HepG2 (cell line): Measurements from ENCODE around the gene ANKRD65. TPM values are rescaled to one million over a fixed set of nuclear protein-coding genes. Genes with fewer than 3 reads are reported as not detected.

Experiments used
- ADNP ChIP-seq: sonication (generic); formaldehyde crosslinking; IDR thresholded peaks from 2 replicates; pipeline ENCODE4 v1.4.0; 2020; ENCODE audit warnings: missing genetic modification reagents
- ATF2 ChIP-seq: sonication (generic); formaldehyde crosslinking; IDR thresholded peaks from 2 replicates; pipeline ENCODE4 v1.4.0; 2020; ENCODE audit warnings: missing genetic modification reagents
- CCDC6 ChIP-seq: sonication (generic); formaldehyde crosslinking; IDR thresholded peaks from 2 replicates; pipeline ENCODE4 v1.8.1; 2022; ENCODE audit warnings: mild to moderate bottlenecking, missing genetic modification reagents, moderate library complexity
- KLF6 ChIP-seq: IDR thresholded peaks from 2 replicates; pipeline ENCODE4 v1.8.0; 2016; ENCODE audit warnings: missing biosample characterization, missing genetic modification reagents
- NR3C1 ChIP-seq: sonication (generic); formaldehyde crosslinking; IDR thresholded peaks from 2 replicates; pipeline ENCODE4 v1.4.0; 2020; ENCODE audit warnings: missing genetic modification reagents
- PBX3 ChIP-seq: sonication (generic); formaldehyde crosslinking; IDR thresholded peaks from 2 replicates; pipeline ENCODE4 v1.8.1; 2023; ENCODE audit warnings: missing genetic modification reagents, inconsistent platforms, borderline replicate concordance
- PITX1 ChIP-seq: sonication (generic); formaldehyde crosslinking; IDR thresholded peaks from 2 replicates; pipeline ENCODE4 v1.5.1; 2020; ENCODE audit warnings: mild to moderate bottlenecking, missing genetic modification reagents
- RBAK ChIP-seq: sonication (generic); formaldehyde crosslinking; IDR thresholded peaks from 2 replicates; pipeline ENCODE4 v1.5.1; 2020; ENCODE audit warnings: mild to moderate bottlenecking, missing genetic modification reagents
- RFX1 ChIP-seq: fragments of 450-650 bp; IDR thresholded peaks from 2 replicates; pipeline ENCODE4 v1.6.1; 2017
- SAP130 ChIP-seq: IDR thresholded peaks from 2 replicates; pipeline ENCODE4 v1.6.1; 2016; ENCODE audit warnings: low read depth
- SNRNP70 ChIP-seq: fragments of 200-400 bp; formaldehyde crosslinking; IDR thresholded peaks from 2 replicates; pipeline ENCODE4 v1.6.1; 2017; ENCODE audit warnings: mild to moderate bottlenecking, low read depth, low read length, moderate library complexity
- THAP11 ChIP-seq: IDR thresholded peaks from 2 replicates; pipeline ENCODE4 v1.6.1; 2016; ENCODE audit warnings: missing biosample characterization, missing genetic modification reagents
- TSC22D2 ChIP-seq: sonication (generic); formaldehyde crosslinking; IDR thresholded peaks from 2 replicates; pipeline ENCODE4 v1.5.1; 2020; ENCODE audit warnings: missing genetic modification reagents, mild to moderate bottlenecking, borderline replicate concordance
- ZBED4 ChIP-seq: sonication (generic); formaldehyde crosslinking; IDR thresholded peaks from 2 replicates; pipeline ENCODE4 v1.4.0; 2020; ENCODE audit warnings: missing genetic modification reagents, borderline replicate concordance
- ZFP37 ChIP-seq: sonication (generic); formaldehyde crosslinking; IDR thresholded peaks from 2 replicates; pipeline ENCODE4 v1.4.0; 2020; ENCODE audit warnings: missing genetic modification reagents, borderline replicate concordance
- ZNF225 ChIP-seq: sonication (generic); formaldehyde crosslinking; IDR thresholded peaks from 2 replicates; pipeline ENCODE4 v1.4.0; 2020; ENCODE audit warnings: mild to moderate bottlenecking, missing genetic modification reagents
- ZNF230 ChIP-seq: sonication (generic); formaldehyde crosslinking; IDR thresholded peaks from 2 replicates; pipeline ENCODE4 v1.4.0; 2020; ENCODE audit warnings: mild to moderate bottlenecking, missing genetic modification reagents
- ZNF589 ChIP-seq: sonication (generic); formaldehyde crosslinking; conservative IDR thresholded peaks from 2 replicates; pipeline ENCODE4 v1.8.0; 2022; ENCODE audit warnings: mild to moderate bottlenecking, moderate library complexity, missing genetic modification reagents
- ZNF607 ChIP-seq: sonication (generic); formaldehyde crosslinking; IDR thresholded peaks from 2 replicates; pipeline ENCODE4 v1.5.1; 2020; ENCODE audit warnings: missing genetic modification reagents, mild to moderate bottlenecking, borderline replicate concordance
- ZNF788 ChIP-seq: sonication (generic); formaldehyde crosslinking; IDR thresholded peaks from 2 replicates; pipeline ENCODE4 v1.5.0; 2020; ENCODE audit warnings: mild to moderate bottlenecking, missing genetic modification reagents, borderline replicate concordance
- ZXDC ChIP-seq: sonication (generic); formaldehyde crosslinking; IDR thresholded peaks from 2 replicates; pipeline ENCODE4 v1.5.0; 2020; ENCODE audit warnings: mild to moderate bottlenecking, missing genetic modification reagents
- polyA plus RNA-seq, 8 experiments: library from polyadenylated mRNA; depleted of rRNA in 3 of 8; stranded (reverse) in 7 of 8; unstranded in 1 of 8; fragments of >200 nt; fragmentation: Illumina TruSeq in 4 of 8; extraction: Trizol in 4 of 8; gene quantifications; 2 replicates each; pipeline versions ENCODE4 v1.2.1 to v1.2.3, GENCODE V29; 2011 to 2016; ENCODE audit warnings: low read depth in 4 of 8, missing spikeins in 1 of 8, mixed read lengths in 1 of 8; ENCODE audit not compliant: insufficient read depth in 1 of 8
- total RNA-seq, 5 experiments: library from RNA; depleted of rRNA; stranded (reverse); fragments of >200 nt; fragmentation: Illumina TruSeq; extraction: Trizol; gene quantifications; 2 replicates each; pipeline ENCODE4 v1.2.3, GENCODE V29; 2016; ENCODE audit warnings: low read depth in 1 of 5

ANKRD65 gene
- total and polyA plus RNA-seq, 2 of the 13 experiments (the other 11 are each of a cell fraction or from before 2014, with no cell fraction given), result 12.1 to 30.1 TPM

GRCh38 chr1:1400576-1401456 is 20.3 kb downstream of the ANKRD65 start (continued):
- TF ChIP-seq ZXDC (CRISPR knock-in tag), result no peak; the same call in 1 of the 2 replicates
- no peak for TF ChIP-seq TSC22D2 (CRISPR knock-in tag)
- TF ChIP-seq CCDC6 (CRISPR knock-in tag), result peak; percentile 94; the same call in 1 of the 2 replicates
- no peak for TF ChIP-seq ZNF225 (CRISPR knock-in tag)
- TF ChIP-seq ZNF589 (CRISPR knock-in tag), result 0 out of 2 replicates have a peak, but pooled peaks have one; percentile 29
- TF ChIP-seq ZFP37, result peak; percentile 85; the same call in 1 of the 2 replicates
- peak; percentile 78; the same call in 1 of the 2 replicates for TF ChIP-seq KLF6 (CRISPR knock-in tag)
- no peak for TF ChIP-seq NR3C1 (CRISPR knock-in tag)
- TF ChIP-seq PITX1 (CRISPR knock-in tag), result peak; percentile 98
- TF ChIP-seq ATF2 (CRISPR knock-in tag), result peak; percentile 92
- TF ChIP-seq THAP11 (CRISPR knock-in tag), result peak; percentile 87
- TF ChIP-seq ZNF788 (CRISPR knock-in tag), result peak; percentile 95
- no peak for TF ChIP-seq SNRNP70
- 0 out of 2 replicates have a peak, but pooled peaks have one; percentile 48 for TF ChIP-seq RBAK (CRISPR knock-in tag)
- TF ChIP-seq ZNF230 (CRISPR knock-in tag), result peak; percentile 91; the same call in 1 of the 2 replicates
- TF ChIP-seq PBX3, result no peak
- TF ChIP-seq ZBED4 (CRISPR knock-in tag), result peak; percentile 69
- TF ChIP-seq ZNF607 (CRISPR knock-in tag), result peak; percentile 99
- TF ChIP-seq SAP130 (CRISPR knock-in tag), result peak; percentile 100
- no peak for TF ChIP-seq RFX1
- no peak for TF ChIP-seq ADNP
